Amygdala (tissue), 56 donors: ENCODE measurements around the gene SYNPO2.
"Not testable (repeated sequence)": the region's sequence is repeated elsewhere in the genome, so short reads cannot be mapped to it uniquely, and the experiment has no call there.

ENCODE experiments used
- DNase-seq, 56 donors: peaks; one replicate each; lab custom pipeline; 2025; lab: John Stamatoyannopoulos, UW

The SYNPO2 gene

GRCh38 chr4:118968005-118968404, 79.4 kb downstream of the SYNPO2 start:
- peak in 22 of 56 donors; percentile 1 to 52 (median 16) for DNase-seq

- DNase-seq: no peak
Measured at GRCh38 chr4:118968813-118969212, 80.2 kb downstream of the SYNPO2 start.

GRCh38 chr4:118969359-118969758, 80.7 kb downstream of the SYNPO2 start:
- DNase-seq: peak in 10 of 56 donors; percentile 2 to 29 (median 13)

- DNase-seq: no peak
Measured at GRCh38 chr4:118972167-118972566, 83.5 kb downstream of the SYNPO2 start.

- no peak for DNase-seq
Measured at GRCh38 chr4:118973295-118973694, 84.6 kb downstream of the SYNPO2 start.

- no peak for DNase-seq
Measured at GRCh38 chr4:118974758-118975157, 86.1 kb downstream of the SYNPO2 start.

GRCh38 chr4:118975449-118976192, 87.0 kb downstream of the SYNPO2 start:
- DNase-seq: no peak

GRCh38 chr4:118976193-118976560, 87.5 kb downstream of the SYNPO2 start:
- not testable (repeated sequence) for DNase-seq

- DNase-seq: not testable (repeated sequence)
Measured at GRCh38 chr4:118977100-118977499, 88.4 kb downstream of the SYNPO2 start.

- no peak for DNase-seq
Measured at GRCh38 chr4:118979712-118980111, 91.1 kb downstream of the SYNPO2 start.

- no peak for DNase-seq
Measured at GRCh38 chr4:118981171-118981838, 92.7 kb downstream of the SYNPO2 start.

GRCh38 chr4:118981839-118982381, 93.3 kb downstream of the SYNPO2 start:
- DNase-seq: peak in 38 of 56 donors; percentile 1 to 74 (median 28)

- DNase-seq: no peak
Measured at GRCh38 chr4:118983293-118983692, 94.6 kb downstream of the SYNPO2 start.

GRCh38 chr4:118983831-118984230, 95.2 kb downstream of the SYNPO2 start:
- DNase-seq: no peak

- DNase-seq: no peak
Measured at GRCh38 chr4:118985170-118986000, 96.7 kb downstream of the SYNPO2 start.

GRCh38 chr4:118987959-118988634, 99.4 kb downstream of the SYNPO2 start:
- no peak for DNase-seq

GRCh38 chr4:118988635-118988972, 100.0 kb downstream of the SYNPO2 start:
- DNase-seq: no peak

- DNase-seq: peak in 2 of 56 donors; percentile 5 to 8
Measured at GRCh38 chr4:118989098-118990080, 100.7 kb downstream of the SYNPO2 start.

- no peak for DNase-seq
Measured at GRCh38 chr4:118991686-118992085, 103.0 kb downstream of the SYNPO2 start.
